Activated T-cell treated with anti-CD3 and anti-CD28 coated beads, Interleukin-2, amount 50 U/mL, for 72 hours (primary cell): Measurements from ENCODE around the gene FAHD1. TPM values are rescaled to one million over a fixed set of nuclear protein-coding genes. Genes with fewer than 3 reads are reported as not detected.

Experiments
- ATAC-seq, 2 donors: fragments of 150-1000 bp; cut with Tn5 transposase; replicated peaks in 1 of 2; 2 replicates each; pipeline ENCODE4 v1.10.0; 2021; ENCODE audit warnings: moderate library complexity in 2 of 2, mild to moderate bottlenecking in 1 of 2
- DNase-seq, 2 donors: peaks; one replicate each; pipeline ENCODE4 v3.0.0; 2021 to 2022; ENCODE audit warnings: mixed read lengths in 1 of 2
- H3K27ac Mint-ChIP-seq: one replicate; pipeline ENCODE4 v1.8.0; 2022; ENCODE audit warnings: mild to moderate bottlenecking, moderate library complexity, mixed read lengths
- H3K27me3 Mint-ChIP-seq: one replicate; pipeline ENCODE4 v1.8.0; 2022; ENCODE audit warnings: low read depth, mixed read lengths
- H3K36me3 Mint-ChIP-seq, 2 donors: one replicate each; pipeline ENCODE4 v1.8.0; 2022; ENCODE audit warnings: mixed read lengths in 2 of 2, mild to moderate bottlenecking in 1 of 2; ENCODE audit not compliant: insufficient read depth in 2 of 2
- H3K4me1 Mint-ChIP-seq: one replicate; pipeline ENCODE4 v1.8.0; 2022; ENCODE audit warnings: low read depth, mixed read lengths
- H3K4me3 Mint-ChIP-seq, 2 donors: one replicate each; pipeline ENCODE4 v1.8.0; 2022; ENCODE audit warnings: mild to moderate bottlenecking in 2 of 2, mixed read lengths in 2 of 2, moderate library complexity in 2 of 2
- H3K9me3 Mint-ChIP-seq, 2 donors: one replicate each; pipeline ENCODE4 v1.8.0; 2022; ENCODE audit warnings: mixed read lengths in 2 of 2
- total RNA-seq, 2 donors: library from RNA; stranded (reverse); gene quantifications; one replicate each; pipeline ENCODE4 v1.2.3, GENCODE V29; 2022

The FAHD1 gene
- 10 to 100 TPM; 11.1 to 13.5 TPM for total RNA-seq

GRCh38 chr16:1826691-1827573, at the start of gene FAHD1, which contains the start of gene HAGH:
Gene FAHD1 (plus strand): TSS chr16:1827206. CDS start chr16:1827239, 33 bp downstream.
Gene HAGH (minus strand): TSS chr16:1826825. CDS start chr16:1826787, 38 bp downstream.
- Mint-ChIP-seq H3K36me3 (peaks cover 0 to 2% of the 10 kb centered on the region in 2 donors), H3K4me3 (peak within 1 kb of the TSS; percentile 95 to 96), H3K27ac (peak within 1 kb of the TSS; percentile 82), H3K27me3 (no peaks in the 10 kb centered on the region), H3K4me1 (peaks cover 41% of the 10 kb centered on the region), H3K9me3 (no peaks in the 10 kb centered on the region)
- DNase-seq = peak; percentile 93 to 94
- peak; percentile 89 for ATAC-seq

- Mint-ChIP-seq H3K4me3 (no peak overlapping the region), H3K27me3 (no peaks in the 10 kb centered on the region), H3K27ac (no peak overlapping the region), H3K36me3 (peaks cover 0 to 2% of the 10 kb centered on the region in 2 donors), H3K4me1 (peaks cover 20% of the 10 kb centered on the region), H3K9me3 (no peaks in the 10 kb centered on the region)
- ATAC-seq = no peak
- no peak for DNase-seq
Measured at GRCh38 chr16:1777375-1778199, 49.4 kb upstream of the FAHD1 start.

- H3K36me3 Mint-ChIP-seq = peaks cover 0 to 2% of the 10 kb centered on the region in 2 donors
- H3K27ac Mint-ChIP-seq = no peak overlapping the region
- no peak for DNase-seq
- H3K4me3 Mint-ChIP-seq = no peak overlapping the region
- H3K4me1 Mint-ChIP-seq = peaks cover 20% of the 10 kb centered on the region
- no peaks in the 10 kb centered on the region for H3K27me3 Mint-ChIP-seq
- ATAC-seq = no peak
- H3K9me3 Mint-ChIP-seq = no peaks in the 10 kb centered on the region
Measured at GRCh38 chr16:1778200-1779179, 48.5 kb upstream of the FAHD1 start.

GRCh38 chr16:1779234-1779701, 47.7 kb upstream of the FAHD1 start:
- peaks cover 0 to 2% of the 10 kb centered on the region in 2 donors for H3K36me3 Mint-ChIP-seq
- H3K27me3 Mint-ChIP-seq = no peaks in the 10 kb centered on the region
- no peak overlapping the region for H3K4me3 Mint-ChIP-seq
- no peaks in the 10 kb centered on the region for H3K9me3 Mint-ChIP-seq
- ATAC-seq = no peak
- no peak overlapping the region for H3K27ac Mint-ChIP-seq
- DNase-seq = no peak
- peaks cover 20% of the 10 kb centered on the region for H3K4me1 Mint-ChIP-seq

- Mint-ChIP-seq H3K27me3 (no peaks in the 10 kb centered on the region), H3K4me3 (peak overlapping the region in 1 of 2 donors; percentile 88), H3K9me3 (no peaks in the 10 kb centered on the region), H3K27ac (no peak overlapping the region), H3K4me1 (peaks cover 23% of the 10 kb centered on the region), H3K36me3 (peaks cover 0 to 2% of the 10 kb centered on the region in 2 donors)
- DNase-seq (no peak), ATAC-seq (no peak)
Measured at GRCh38 chr16:1779741-1780676, 47.0 kb upstream of the FAHD1 start.

GRCh38 chr16:1780677-1781072, 46.3 kb upstream of the FAHD1 start:
- Mint-ChIP-seq H3K36me3 (peaks cover 0 to 2% of the 10 kb centered on the region in 2 donors), H3K9me3 (no peaks in the 10 kb centered on the region), H3K4me1 (peaks cover 27% of the 10 kb centered on the region), H3K27me3 (no peaks in the 10 kb centered on the region), H3K4me3 (peak overlapping the region; percentile 88 to 96), H3K27ac (no peak overlapping the region)
- no peak for DNase-seq
- no peak for ATAC-seq

GRCh38 chr16:1781254-1781653, 45.8 kb upstream of the FAHD1 start:
- Mint-ChIP-seq H3K27ac (peak overlapping the region; percentile 24), H3K27me3 (no peaks in the 10 kb centered on the region), H3K36me3 (peaks cover 0 to 2% of the 10 kb centered on the region in 2 donors), H3K4me1 (peaks cover 27% of the 10 kb centered on the region), H3K4me3 (peak overlapping the region; percentile 88 to 96), H3K9me3 (no peaks in the 10 kb centered on the region)
- no peak for ATAC-seq
- DNase-seq = no peak

GRCh38 chr16:1781758-1782407, 45.1 kb upstream of the FAHD1 start:
- Mint-ChIP-seq H3K4me1 (peaks cover 27% of the 10 kb centered on the region), H3K4me3 (peak overlapping the region; percentile 88 to 96), H3K27ac (no peak overlapping the region), H3K9me3 (no peaks in the 10 kb centered on the region), H3K36me3 (peaks cover 0 to 2% of the 10 kb centered on the region in 2 donors), H3K27me3 (no peaks in the 10 kb centered on the region)
- ATAC-seq (peak in 1 of 2 donors; percentile 10), DNase-seq (peak; percentile 44 to 46)

GRCh38 chr16:1782408-1783264, 44.4 kb upstream of the FAHD1 start, which contains the start of the genes NUBP2 and SPSB3:
Gene NUBP2 (plus strand): TSS chr16:1782960. CDS start chr16:1783021, 61 bp downstream.
Gene SPSB3 (minus strand): TSS chr16:1782571. CDS start chr16:1781483, 1,088 bp downstream.
- DNase-seq (peak; percentile 98 to 100), ATAC-seq (peak; percentile 91)
- peak within 1 kb of the TSS; percentile 61 for H3K27ac Mint-ChIP-seq
- H3K36me3 Mint-ChIP-seq = peaks cover 0 to 2% of the 10 kb centered on the region in 2 donors
- peaks cover 27% of the 10 kb centered on the region for H3K4me1 Mint-ChIP-seq
- H3K9me3 Mint-ChIP-seq = no peaks in the 10 kb centered on the region
- H3K4me3 Mint-ChIP-seq = peak within 1 kb of the TSS; percentile 88 to 96
- no peaks in the 10 kb centered on the region for H3K27me3 Mint-ChIP-seq
